Panc1 (cell line): ENCODE results near the gene FILIP1.

Experiments used
- CTCF ChIP-seq: fragments of 450-650 bp; IDR thresholded peaks from 2 replicates; pipeline ENCODE4 v1.5.1; 2017; ENCODE audit warnings: mild to moderate bottlenecking
- POLR2AphosphoS5 ChIP-seq: IDR thresholded peaks from 2 replicates; pipeline ENCODE4 v1.6.1; 2012; ENCODE audit warnings: mild to moderate bottlenecking, low read depth, low read length, moderate library complexity
- REST ChIP-seq, 2 experiments: IDR thresholded peaks; 2 replicates each; pipeline ENCODE4 v1.6.1; 2011 to 2012; ENCODE audit warnings: low read depth in 2 of 2, control low read depth in 1 of 2, low read length in 1 of 2, mild to moderate bottlenecking in 1 of 2, moderate library complexity in 1 of 2; ENCODE audit not compliant: insufficient read depth in 1 of 2
- SIN3A ChIP-seq: IDR thresholded peaks from 2 replicates; pipeline ENCODE4 v1.6.1; 2012; ENCODE audit warnings: low read depth, mild to moderate bottlenecking, low read length, moderate library complexity, borderline replicate concordance; ENCODE audit not compliant: insufficient read depth

- TF ChIP-seq CTCF (no peak), SIN3A (no peak; the same call in 1 of the 2 replicates), POLR2AphosphoS5 (no peak), REST (IDR thresholded peaks at IDR 0.05; ENCODE audit: insufficient read depth in 1 of 2, low read depth in 2 of 2, low read length in 1 of 2) (no peak)
These were observed 209.5 kb downstream of the FILIP1 start for GRCh38 chr6:75283907-75284631.
